ENCODE data around the gene GPR142.

- TF ChIP-seq FOXP2 (optimal IDR thresholded peaks at IDR 0.05; ENCODE audit: control extremely low read depth, extremely low read length, insufficient read depth) (no peak), EZH2 (IDR thresholded peaks at IDR 0.05) (no peak), POLR2AphosphoS5 (IDR thresholded peaks at IDR 0.05; ENCODE audit: borderline replicate concordance, low read depth, low read length) (no peak)
Measured at GRCh38 chr17:74385201-74385600, 17.9 kb downstream of the GPR142 start.

All from SK-N-MC (cell line).